ENCODE results near the gene MFAP5.

DNA sequence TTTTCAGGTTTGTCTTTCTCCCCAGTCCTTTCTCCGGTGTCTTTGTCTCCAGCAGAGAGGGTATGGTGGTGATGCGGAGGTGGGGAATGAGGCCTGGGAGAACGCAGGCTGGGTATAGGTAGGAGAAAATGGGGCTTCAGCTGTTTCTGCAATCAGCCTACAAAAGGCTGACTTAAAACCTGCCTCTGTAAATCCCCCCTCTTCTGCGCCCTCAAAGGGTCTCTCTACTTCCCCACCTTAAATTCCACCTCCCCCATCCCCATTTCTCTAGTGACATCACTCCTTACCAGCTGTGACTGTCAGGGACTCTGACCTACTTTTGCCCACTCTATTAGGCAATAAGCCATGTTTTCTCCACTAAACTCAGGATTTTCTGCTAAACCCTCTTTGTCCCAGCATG lies 27.1 kb upstream of the MFAP5 start:
- TF ChIP-seq POLR2AphosphoS5 (IDR thresholded peaks at IDR 0.05) (no peak), TAF1 (IDR thresholded peaks at IDR 0.05; ENCODE audit: low read depth) (no peak), MXI1 (conservative IDR thresholded peaks at IDR 0.05; ENCODE audit: poor library complexity, severe bottlenecking) (no peak), EP300 (conservative IDR thresholded peaks at IDR 0.05; ENCODE audit: poor library complexity, severe bottlenecking) (no peak), EZH2 (IDR thresholded peaks at IDR 0.05; ENCODE audit: borderline replicate concordance, insufficient read depth, low read length, poor library complexity, severe bottlenecking) (no peak)
- TF ChIP-seq, protein P1, sequence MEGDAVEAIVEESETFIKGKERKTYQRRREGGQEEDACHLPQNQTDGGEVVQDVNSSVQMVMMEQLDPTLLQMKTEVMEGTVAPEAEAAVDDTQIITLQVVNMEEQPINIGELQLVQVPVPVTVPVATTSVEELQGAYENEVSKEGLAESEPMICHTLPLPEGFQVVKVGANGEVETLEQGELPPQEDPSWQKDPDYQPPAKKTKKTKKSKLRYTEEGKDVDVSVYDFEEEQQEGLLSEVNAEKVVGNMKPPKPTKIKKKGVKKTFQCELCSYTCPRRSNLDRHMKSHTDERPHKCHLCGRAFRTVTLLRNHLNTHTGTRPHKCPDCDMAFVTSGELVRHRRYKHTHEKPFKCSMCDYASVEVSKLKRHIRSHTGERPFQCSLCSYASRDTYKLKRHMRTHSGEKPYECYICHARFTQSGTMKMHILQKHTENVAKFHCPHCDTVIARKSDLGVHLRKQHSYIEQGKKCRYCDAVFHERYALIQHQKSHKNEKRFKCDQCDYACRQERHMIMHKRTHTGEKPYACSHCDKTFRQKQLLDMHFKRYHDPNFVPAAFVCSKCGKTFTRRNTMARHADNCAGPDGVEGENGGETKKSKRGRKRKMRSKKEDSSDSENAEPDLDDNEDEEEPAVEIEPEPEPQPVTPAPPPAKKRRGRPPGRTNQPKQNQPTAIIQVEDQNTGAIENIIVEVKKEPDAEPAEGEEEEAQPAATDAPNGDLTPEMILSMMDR (IDR thresholded peaks at IDR 0.05; ENCODE audit: poor library complexity, severe bottlenecking), result no peak
- TF ChIP-seq, protein P2, sequence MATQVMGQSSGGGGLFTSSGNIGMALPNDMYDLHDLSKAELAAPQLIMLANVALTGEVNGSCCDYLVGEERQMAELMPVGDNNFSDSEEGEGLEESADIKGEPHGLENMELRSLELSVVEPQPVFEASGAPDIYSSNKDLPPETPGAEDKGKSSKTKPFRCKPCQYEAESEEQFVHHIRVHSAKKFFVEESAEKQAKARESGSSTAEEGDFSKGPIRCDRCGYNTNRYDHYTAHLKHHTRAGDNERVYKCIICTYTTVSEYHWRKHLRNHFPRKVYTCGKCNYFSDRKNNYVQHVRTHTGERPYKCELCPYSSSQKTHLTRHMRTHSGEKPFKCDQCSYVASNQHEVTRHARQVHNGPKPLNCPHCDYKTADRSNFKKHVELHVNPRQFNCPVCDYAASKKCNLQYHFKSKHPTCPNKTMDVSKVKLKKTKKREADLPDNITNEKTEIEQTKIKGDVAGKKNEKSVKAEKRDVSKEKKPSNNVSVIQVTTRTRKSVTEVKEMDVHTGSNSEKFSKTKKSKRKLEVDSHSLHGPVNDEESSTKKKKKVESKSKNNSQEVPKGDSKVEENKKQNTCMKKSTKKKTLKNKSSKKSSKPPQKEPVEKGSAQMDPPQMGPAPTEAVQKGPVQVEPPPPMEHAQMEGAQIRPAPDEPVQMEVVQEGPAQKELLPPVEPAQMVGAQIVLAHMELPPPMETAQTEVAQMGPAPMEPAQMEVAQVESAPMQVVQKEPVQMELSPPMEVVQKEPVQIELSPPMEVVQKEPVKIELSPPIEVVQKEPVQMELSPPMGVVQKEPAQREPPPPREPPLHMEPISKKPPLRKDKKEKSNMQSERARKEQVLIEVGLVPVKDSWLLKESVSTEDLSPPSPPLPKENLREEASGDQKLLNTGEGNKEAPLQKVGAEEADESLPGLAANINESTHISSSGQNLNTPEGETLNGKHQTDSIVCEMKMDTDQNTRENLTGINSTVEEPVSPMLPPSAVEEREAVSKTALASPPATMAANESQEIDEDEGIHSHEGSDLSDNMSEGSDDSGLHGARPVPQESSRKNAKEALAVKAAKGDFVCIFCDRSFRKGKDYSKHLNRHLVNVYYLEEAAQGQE (IDR thresholded peaks at IDR 0.05; ENCODE audit: borderline replicate concordance), result no peak

All from neural cell (in vitro differentiated cells).